HG02798 (cell line): ENCODE results near the gene FGFR2.
A peak's percentile ranks its signal among the peaks of the same experiment; 100 is the strongest.

Experiments
- ATAC-seq: cut with Tn5 transposase; IDR thresholded peaks from one replicate; pipeline ENCODE4 v1.9.1; 2021; ENCODE audit warnings: mild to moderate bottlenecking; ENCODE audit not compliant: unreplicated experiment, poor library complexity

The FGFR2 gene

DNA sequence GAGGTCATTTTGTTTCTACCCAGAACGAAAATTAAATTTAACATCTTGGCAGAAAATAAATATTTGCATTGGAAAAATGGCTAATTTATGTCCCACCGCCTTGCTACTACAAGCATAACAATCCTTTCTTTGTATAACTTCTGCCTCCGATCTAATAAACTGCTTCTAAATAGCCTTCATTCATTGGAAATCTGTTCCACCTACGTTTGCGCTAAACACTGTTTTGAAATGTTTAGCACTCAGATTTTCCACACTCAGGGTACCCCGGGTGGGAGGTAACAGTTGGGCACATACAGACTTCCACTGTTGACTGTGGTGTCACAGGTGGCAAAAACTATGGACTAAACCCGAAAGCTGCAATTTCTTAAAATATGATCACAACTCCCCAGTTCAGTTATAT is 96.4 kb downstream of the FGFR2 start:
- no peak for ATAC-seq

DNA sequence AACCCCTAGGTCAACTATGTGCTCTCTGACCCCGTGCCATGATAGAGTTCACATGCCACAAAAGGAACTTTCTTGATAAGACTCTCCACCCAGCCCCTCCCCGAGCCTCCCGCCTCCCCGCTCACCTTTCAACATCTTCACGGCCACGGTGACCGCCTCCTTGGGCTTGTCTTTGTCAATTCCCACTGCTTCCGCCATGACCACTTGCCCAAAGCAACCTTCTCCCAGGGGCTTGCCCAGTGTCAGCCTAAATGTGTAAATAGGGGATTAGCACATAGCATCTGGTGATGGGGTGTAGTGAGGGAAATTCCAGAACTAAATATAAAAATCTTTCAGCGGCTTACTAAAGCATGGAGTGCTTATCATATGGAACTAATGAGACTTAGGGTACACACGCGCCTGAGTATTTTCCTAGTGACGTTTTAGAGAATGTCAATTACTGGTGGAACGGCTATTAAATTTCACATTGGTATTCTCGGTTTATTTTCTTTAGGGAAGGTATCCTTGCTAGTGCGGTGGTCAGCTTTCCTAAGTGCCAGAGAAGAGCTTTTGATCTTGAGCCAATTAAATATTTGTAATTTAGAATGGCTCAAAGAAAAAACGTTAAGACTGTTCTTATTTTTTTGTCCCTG is 97.4 kb downstream of the FGFR2 start:
- ATAC-seq: no peak

DNA sequence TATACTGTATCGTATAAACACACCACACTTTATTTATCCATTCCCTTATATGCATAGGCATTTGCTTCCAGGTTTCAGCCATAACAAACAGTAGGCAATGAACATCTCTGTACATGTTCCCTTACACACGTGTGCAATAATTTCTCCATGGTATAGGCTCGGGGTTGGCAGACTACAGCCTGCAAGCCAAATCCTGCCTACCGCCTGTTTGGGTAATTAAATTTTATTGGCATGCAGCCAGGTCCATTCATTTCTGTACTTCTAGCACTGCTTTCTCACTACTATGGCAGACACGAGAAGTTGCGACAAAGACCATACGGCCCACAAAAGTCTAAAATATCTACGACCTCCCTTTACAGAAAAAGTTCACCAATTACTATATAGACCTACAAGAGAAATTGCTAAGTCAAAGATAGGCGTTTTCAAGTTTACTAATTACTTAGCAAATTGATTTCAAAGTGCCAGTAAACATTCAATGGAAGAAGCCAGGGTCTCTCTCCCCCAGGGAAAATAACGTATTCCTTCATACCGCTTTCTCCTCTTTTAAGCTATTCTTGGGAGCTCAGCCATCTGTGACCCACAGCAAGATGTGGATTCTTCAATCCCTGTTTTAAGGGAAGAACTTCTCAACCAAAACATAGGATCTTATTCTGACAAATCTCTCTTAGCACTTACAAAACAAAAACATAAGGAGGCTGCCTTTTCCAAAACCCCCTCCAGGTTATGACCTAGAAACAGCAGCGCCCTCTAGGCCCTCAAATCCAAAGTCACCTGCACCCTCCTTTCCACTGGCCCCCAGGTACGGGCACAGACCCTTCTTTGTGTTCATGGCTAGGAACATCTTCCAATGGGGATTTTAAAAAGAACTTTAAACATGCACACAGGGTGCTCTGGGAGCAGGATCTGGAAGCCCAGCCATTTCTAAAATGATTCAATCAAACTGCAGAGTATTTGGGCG is 100.5 kb downstream of the FGFR2 start:
- ATAC-seq: no peak

DNA sequence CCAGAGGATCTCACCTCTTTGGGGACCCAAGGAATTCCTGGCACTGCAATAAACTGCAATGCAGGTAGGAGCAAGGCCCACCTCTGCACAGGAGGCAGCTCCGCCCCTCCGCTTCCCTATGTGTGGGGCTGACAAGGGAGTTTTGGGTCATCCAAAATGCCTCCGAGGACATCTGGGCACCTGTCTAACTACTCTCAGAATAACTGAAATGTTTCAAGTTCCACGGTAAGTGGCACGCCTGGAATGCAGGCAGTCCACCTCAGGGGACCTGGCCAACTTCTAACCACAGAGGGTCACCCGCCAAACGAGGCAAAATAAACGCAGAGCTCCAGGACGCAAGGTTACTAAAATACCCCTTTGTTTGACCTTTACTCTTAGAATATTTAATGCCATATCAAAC is 102.5 kb downstream of the FGFR2 start:
- ATAC-seq: no peak

DNA sequence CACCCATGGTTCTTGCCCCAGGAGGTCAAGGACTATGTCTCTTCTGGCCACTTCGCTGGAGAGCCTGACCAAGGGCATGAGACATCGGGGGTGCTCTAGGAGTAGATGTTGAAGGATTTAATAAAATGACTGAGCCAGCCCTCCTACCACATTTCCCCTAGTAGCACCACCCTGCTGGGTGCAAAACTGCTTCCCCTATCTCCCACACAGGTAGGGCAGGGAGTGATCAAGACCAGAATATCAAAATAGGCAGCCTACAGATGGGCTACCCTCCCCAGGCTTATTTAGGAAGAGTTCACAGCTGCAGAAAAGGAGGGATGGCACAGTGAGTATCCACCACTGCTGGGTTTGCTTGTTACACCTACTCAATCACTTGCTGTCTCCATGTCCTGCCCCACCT is 103.9 kb downstream of the FGFR2 start:
- no peak for ATAC-seq

DNA sequence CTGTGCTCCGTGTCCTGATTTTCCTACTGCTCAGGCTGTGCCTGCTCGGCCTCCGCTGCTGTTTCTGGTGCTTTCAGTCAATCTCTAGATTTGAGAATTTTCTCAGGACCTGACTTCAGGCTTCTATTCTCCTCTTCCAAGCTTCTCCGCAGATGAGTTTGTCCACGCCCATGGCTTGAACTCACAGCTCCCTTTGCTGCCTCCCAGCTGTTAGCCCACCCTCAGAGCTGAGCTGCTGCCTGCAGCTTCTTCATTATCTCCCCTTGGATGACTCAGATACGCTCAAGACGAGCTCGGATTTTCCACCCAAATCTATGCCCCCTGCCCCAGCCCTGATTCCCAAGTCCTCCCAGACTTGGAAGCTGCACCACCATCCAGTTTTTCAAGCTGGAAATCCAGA is 104.7 kb downstream of the FGFR2 start:
- ATAC-seq: no peak

DNA sequence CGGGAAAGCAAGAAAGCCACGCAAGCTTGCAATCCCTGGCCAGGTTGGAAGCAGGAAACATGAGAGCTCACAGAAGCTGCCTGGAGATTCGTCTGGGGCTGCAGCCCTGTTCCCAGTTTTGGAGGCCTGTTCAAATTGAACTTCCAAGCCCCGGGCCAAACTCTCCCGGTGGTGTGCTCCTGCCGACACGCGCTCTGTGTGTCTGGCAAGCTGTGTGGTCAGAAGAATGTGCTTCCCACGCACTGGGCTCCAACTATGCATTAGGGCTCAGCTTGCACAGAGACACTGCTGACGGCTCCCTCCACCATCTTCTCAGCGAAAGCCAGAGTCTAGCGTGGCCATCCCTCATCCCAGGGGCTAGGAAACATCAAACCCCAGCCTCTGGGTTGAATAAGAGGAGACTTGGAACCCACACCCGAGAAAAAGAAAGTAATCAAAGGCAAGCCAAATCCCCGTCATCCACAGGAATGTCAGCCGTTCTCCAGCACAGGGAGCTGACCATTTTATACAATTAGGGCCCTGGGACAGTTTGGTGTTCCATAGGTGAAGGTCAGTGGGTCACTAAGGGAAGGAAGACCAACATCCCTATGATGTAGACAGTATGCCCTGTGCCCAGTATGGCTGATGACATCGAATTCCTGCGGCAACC is 107.2 kb downstream of the FGFR2 start:
- no peak for ATAC-seq

DNA sequence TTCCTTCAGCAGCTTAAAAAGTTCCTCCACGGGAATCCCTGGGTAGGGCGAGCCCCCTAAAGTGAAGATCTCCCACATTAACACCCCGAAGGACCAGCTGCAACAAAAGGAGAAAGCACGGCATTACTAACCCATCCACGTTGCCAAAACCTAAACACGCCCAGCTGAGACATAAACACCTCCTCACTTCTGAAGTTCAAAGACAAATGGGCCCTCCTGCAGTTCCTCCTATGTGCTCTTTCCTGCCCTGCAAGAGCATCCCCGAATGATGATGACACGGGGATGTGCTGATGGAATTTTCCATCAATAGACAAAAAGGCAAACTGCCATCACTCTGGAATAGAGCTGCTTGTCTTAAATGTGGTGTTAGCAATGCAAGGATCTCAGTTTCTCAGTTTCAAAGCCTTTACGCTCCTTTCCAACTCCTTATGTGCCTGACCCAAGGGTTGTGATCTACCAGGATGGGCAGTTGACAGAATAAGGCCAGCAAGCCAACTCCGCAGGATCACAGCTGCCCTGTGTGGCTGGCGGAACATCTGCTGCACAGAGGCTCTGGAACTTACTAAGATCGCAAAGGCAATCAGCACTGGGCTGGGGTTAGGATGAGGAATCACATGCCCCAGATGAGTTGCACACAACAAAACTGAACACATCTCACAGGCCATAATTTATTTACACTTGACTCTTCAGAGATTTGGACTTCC is 112.7 kb downstream of the FGFR2 start:
- no peak for ATAC-seq

DNA sequence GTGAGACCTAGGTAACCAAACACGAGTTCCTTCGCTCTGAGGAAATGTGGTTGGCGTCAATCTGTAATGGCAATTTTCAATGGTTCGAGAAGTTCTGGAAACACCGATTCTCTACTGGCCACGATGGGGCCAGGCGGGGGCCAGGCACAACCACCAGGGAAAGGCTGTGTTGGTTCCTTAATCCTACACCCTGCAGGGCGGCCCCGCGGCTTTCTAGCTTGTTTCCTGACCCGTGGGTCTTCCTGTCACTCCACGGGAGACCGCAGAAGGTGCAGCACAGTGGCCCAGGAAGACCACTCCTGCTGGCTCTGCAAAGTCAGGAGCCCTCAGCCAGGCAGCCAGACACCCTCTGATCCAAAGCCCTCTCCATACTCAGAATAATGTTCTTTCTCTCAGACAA is 113.4 kb downstream of the FGFR2 start:
- ATAC-seq: no peak

DNA sequence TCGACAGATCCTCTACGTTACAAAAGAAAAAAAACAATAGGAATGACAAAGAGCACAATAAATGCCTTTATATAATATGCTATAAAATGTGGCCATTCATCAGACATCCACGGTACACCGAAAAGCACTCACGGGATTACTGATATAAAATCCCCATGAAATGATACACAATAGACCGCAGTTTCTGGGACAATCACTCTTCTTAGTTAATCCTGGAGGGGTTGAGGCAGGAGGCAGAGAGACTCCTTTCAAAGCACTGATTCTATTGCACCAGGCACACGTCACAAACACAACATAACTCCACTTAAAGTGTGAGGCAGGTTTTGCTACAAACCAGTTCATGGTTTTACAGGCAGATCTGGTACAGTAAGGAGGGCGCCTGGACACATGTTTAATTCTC is 113.8 kb downstream of the FGFR2 start:
- ATAC-seq: no peak

DNA sequence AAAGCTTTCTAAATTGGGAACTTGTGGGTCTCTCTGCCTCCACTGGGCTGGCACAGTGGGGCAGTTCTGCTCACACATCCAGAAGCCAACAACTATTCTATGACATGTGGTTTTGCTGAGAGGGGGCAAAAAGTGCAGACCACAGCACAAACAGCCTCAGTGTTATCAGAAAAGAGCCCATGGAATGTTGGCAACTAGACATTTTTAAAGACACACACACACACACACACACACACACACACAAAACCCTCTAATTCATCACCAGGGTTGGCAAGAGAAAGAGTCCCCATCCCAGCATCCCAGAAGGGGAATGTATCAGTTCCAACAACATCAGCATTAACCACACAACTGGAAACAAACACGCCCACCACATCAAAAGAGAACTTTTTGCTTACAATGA is 117.1 kb downstream of the FGFR2 start:
- no peak for ATAC-seq

DNA sequence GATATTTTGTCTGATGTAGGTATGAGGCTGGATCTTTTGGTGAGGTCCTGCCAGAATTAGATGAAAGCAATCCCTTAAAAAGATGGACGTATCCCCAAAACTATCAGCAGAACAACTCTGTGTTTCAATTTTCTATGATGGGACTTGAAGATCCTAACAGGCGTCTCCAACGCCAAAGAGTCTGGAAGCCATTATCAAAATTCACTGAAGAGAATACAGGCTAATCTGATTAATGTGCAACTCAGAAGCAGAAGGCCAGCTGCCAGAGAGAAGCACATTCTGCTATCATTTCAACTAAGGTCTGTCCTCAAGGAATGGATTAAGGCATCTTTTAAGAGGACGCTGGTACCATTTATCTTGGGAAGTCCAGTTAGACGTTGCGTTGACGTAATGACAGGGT is 119.7 kb downstream of the FGFR2 start:
- ATAC-seq: no peak

DNA sequence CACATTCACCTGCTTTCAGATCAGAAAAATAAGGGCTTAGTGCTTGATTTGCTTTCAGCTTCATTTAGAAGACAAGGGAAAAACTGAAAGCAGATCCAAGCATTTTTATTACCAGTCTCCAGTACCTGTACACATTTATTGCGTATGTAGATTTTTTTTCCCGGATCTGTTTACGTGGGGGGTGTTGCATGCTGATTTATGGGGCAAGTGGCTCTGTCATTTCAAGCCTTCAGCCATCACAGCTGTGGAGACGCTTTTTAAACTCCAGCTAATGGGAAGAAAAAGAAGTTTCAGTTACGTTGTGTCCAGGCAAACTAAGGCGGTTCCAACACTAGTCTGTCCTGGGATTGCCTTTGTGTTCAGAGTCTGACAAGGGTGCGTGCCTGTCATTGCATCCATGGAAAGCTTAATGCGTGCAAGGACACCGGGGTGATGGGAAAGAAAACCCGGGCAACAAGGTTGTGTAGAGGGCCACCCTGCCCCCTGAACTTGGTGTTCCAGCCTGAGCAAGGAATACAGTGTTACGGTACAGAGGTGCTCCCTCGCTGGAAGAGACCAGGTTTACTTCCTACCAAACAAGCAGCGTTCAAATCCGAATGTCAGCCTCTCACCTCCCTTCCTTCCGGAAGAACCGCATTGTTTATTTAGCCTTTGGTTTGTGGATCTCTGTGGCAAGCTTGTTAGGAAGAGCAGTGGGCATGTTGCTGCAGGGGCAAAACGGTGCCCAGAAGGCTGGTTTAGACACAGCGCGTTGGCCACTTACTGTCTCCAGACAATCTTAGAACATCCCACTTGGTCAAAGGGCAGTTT is 128.2 kb downstream of the FGFR2 start:
- no peak for ATAC-seq

DNA sequence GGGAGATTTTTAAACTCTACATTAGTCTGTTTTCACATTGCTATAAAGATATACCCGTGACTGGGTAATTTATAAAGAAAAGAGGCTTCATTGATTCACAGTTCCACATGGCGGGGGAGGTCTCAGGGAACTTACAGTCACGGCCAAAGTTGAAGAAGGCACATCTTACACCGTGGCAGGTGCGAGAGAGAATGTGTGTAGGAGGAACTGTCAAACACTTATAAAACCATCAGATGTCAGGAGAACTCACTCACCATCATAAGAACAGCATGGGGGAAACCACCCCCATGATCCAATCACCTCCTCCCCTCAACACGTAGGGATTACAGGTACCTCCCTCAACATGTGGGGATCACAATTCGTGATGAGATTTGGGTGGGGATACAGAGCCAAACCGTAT is 129.5 kb downstream of the FGFR2 start:
- ATAC-seq: peak; percentile 47

DNA sequence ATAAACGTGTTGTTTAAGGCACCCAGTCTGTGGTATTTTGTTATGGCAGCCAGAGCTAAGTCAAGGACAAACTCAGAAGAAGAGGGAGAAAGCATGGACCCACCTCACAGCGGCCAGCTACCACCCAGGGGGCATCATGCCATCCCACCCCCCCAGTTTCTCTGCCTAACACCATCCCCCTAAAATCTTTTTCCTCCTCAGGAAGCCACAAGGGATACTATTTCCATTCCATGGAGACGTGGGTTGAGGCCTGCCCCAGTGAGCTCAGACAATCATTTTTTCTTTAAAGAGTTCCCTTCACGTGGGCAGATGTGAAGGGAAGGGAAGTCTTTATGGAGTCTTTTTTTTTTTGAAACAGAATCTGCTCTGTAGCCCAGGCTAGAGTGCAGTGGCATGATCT is 131.8 kb downstream of the FGFR2 start:
- ATAC-seq: no peak

DNA sequence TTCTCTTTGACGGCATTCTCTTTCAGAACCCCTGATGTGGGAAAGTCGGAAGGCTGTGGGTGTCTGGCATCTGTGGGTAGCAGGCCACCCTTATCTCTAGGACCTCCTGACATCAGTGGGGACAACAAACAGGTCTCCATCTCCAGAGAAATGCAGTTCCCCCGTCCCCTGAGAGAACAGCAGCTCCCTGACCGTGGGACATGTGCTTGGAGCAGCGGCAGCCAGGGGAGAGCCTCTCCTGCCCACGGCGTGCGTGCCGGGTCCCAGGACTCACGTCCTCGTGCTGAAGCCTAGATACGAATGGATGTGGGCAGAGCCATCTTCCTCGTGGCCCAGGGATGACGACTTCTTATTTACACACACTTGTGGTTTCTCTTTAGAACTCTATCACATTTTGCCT is 133.0 kb downstream of the FGFR2 start:
- no peak for ATAC-seq

DNA sequence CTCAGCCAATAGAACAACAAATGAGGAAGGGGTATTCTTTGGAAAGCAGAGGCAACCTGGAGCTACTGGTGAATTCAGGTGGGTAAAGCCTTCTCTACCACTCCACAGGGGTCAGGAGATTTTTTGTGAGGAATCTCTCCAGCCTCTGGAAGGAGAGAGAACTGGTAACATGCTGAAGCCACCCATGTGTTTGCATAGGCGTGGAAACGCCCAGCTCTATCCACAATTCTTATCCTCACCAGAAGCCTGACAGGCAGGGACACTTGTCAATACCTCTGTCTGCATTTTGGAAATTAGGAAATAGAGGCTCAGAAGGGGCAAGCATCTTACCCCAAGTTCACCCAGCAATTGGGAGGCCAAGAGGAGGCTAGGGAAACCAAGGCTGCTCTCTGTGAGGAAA is 133.7 kb downstream of the FGFR2 start:
- ATAC-seq: no peak

DNA sequence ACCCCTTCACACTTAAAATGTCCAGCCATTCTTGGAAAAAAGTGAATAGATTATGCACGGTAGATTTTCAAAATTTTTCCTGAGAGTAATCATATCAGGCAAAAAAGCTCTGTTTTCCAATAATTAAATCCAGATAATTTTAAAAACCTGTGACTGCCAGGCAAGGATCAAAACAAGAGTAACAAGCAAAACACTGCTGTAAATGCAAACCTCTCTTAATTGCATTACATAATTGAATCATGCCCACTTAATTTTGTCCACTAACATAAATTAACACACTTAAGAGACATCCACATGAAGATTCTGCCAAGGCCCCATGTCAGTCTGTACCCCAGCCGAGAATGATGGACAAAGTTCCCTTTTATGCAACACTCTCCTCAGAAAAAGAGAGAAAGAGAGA is 135.3 kb downstream of the FGFR2 start:
- ATAC-seq: no peak

DNA sequence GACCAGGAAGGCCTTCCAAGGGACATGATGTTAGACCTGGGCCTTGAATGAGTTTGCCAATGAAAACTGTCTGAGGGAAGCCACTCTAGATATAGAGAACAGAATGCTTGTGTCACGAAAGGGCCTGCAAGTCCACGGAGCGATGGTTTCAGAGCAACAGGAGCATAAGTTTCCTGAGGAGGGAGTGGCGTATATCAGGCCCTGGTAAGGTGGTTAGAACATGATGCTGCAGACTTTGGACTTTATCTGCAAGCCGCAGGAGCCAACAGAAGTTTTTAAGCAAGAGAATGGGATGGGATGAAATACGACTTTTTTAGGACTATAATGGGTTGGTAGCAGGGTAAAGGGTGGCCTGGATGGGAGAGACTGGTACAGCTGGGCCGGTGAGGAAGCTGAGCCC is 136.0 kb downstream of the FGFR2 start:
- no peak for ATAC-seq

DNA sequence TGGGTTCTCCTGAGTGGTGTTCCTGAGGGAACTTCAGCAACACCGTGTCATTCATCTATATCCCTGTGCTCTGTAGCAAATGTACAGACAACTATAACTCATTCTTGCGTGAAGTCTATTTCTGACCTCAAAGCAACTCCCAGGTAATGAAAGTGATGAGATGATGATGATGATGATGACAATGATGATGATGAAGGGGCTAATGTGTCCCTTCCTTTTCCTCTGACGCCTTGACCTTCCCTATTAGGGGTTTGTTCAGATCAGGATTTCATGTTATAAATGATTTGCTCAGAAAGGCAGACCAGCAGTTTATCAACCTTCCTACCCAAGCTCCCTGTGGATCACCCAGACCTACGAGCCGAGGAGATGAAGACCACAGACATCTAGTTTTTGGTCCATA is 136.9 kb downstream of the FGFR2 start:
- no peak for ATAC-seq
